GM18861 (cell line): Measurements from ENCODE around the gene UST.

Experiments
- ATAC-seq: cut with Tn5 transposase; IDR thresholded peaks from one replicate; pipeline ENCODE4 v1.9.1; 2021; ENCODE audit not compliant: unreplicated experiment

The UST gene

GRCh38 chr6:148746363-148747144 lies at the start of gene UST:
TSS of gene UST (plus strand) at chr6:148747030. CDS start at chr6:148747431, 401 bp downstream.
- ATAC-seq = no peak

- no peak for ATAC-seq
Observed at GRCh38 chr6:148697895-148698440, 48.9 kb upstream of the UST start.

GRCh38 chr6:148698671-148699180 lies 48.1 kb upstream of the UST start:
- no peak for ATAC-seq

GRCh38 chr6:148700047-148700715 lies 46.6 kb upstream of the UST start:
- no peak for ATAC-seq

GRCh38 chr6:148700741-148701311 lies 46.0 kb upstream of the UST start:
- ATAC-seq = no peak

GRCh38 chr6:148701375-148701774 lies 45.5 kb upstream of the UST start:
- no peak for ATAC-seq

- no peak for ATAC-seq
Observed at GRCh38 chr6:148703900-148704299, 42.9 kb upstream of the UST start.

- no peak for ATAC-seq
Observed at GRCh38 chr6:148704400-148705246, 42.2 kb upstream of the UST start.

- ATAC-seq = no peak
Observed at GRCh38 chr6:148708707-148709106, 38.1 kb upstream of the UST start.

- no peak for ATAC-seq
Observed at GRCh38 chr6:148709577-148709976, 37.3 kb upstream of the UST start.

GRCh38 chr6:148711833-148712654 lies 34.8 kb upstream of the UST start:
- ATAC-seq = no peak

- no peak for ATAC-seq
Observed at GRCh38 chr6:148713033-148713738, 33.6 kb upstream of the UST start.

GRCh38 chr6:148713921-148714320 lies 32.9 kb upstream of the UST start:
- ATAC-seq = no peak

GRCh38 chr6:148716811-148717210 lies 30.0 kb upstream of the UST start:
- no peak for ATAC-seq

- no peak for ATAC-seq
Observed at GRCh38 chr6:148720406-148720805, 26.4 kb upstream of the UST start.

GRCh38 chr6:148720897-148721296 lies 25.9 kb upstream of the UST start:
- ATAC-seq = no peak

- ATAC-seq = no peak
Observed at GRCh38 chr6:148723484-148723883, 23.3 kb upstream of the UST start.

- no peak for ATAC-seq
Observed at GRCh38 chr6:148724428-148724827, 22.4 kb upstream of the UST start.

- ATAC-seq = no peak
Observed at GRCh38 chr6:148727104-148727503, 19.7 kb upstream of the UST start.
